ENCODE data around the gene DPM2.
A peak's percentile ranks its signal among the peaks of the same experiment; 100 is the strongest.

Gene DPM2

DNA sequence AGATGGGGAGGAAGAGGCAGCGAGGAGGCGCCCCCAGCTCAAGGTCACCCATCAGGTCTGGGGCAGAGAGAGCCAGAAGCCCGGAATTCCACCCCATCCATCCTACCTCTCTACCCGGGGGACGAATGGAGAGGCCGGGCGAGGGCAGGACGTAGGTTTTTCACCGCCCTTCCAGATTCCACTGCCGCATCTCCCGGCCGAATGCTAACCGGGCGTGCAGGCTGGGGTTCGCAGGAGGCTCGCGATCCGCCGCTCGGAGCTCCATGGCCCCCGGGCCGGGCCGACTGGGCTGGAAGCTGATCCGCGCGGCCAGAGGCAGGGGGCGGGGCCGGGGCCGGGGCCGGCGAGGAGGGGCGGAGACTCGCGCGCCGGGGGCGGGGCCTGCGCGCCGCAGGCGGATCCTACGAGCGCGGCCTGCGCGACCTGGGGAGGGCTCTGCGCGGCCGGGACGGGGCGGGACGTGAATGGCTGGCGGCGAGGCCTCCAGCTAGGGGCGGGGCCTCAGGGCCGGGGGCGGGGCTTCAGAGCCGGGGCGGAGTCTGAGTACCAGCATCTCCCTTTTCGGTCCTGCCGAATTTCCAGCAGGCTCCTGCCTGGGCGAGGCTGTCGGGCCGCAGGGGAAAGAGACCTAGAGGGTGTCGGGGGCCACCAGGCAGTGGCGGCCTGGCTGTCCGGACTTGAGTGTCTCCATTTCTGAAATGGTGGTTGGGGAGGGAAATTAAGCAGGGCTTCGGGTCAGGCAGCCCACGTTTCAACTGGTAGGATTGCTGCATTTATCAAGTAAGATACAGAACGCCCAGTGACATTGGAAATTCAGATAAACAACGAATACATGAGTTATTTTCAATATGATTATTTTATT is 20.7 kb downstream of the DPM2 start, which contains the start of gene ST6GALNAC4:
Gene ST6GALNAC4 (minus strand): TSS at position 322 of the 862 bp plus-strand sequence. CDS start 622 bp downstream, outside the sequence.
- peak; percentile 51 for DNase-seq

DNA sequence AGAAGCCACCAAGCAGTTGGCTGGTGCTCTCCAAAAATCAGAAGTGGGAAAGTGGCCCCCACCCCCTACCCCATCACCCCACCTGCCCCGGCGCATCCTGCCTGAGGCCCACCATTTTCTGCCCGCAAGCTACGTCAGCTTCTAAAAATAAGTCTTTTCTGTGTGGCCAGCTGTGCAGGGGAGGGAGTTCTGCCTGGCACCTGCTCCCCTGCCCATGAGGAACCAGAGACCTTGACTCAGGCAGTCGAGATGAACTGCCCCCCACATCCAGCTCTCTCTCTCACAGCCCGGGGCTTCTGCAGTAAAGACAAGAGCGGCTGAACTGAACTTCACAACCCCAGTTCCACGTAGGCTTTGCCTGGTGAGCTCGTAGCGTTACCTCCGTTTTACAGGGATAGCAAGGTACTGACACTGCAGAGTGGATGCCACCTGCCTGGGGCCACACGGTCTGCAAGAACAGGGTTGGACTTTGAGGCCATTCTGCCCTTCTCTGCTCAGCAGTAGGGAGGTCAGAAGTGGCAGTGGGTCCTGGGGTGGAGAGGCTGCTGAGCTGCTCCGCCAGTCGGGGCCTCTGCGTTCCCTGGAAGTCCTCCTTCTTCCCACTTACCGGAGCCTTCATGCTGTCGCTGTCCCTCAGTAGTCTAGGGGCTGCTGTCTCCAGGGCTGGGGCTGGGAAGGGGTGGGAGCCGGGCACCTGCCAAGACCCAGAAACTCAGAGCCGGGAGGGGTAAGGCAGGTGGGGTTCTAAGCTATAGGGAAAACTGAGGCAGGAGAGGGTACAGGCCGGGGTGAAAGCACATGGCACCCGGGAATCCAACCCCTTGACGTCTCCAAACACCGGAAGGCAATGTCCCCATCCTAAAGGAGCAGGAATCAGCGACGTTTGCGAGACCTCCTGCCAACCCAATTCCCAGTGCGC is 21.6 kb downstream of the DPM2 start:
- no peak for DNase-seq

DNA sequence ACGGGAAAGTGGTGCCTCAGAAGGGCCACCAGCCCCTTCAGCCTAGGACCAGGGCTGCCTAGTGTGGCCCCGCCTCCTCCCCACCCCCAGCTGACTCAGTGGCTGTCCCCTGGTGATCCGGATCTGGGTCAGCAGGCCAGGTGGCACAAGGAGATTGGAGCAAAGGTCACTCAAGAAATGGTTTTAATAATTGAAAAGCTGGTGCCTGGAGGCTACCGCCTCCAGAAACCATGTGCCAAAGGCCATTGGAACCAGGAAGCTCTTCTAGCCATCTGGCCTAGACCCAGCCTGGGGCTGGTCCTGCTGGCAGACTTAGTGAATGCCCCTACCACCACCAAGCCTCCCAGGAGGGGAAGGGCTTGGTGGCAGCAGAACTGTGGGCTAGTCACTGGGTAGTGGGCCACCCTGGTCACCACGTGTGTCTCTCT is 22.3 kb downstream of the DPM2 start:
- no peak for DNase-seq

DNA sequence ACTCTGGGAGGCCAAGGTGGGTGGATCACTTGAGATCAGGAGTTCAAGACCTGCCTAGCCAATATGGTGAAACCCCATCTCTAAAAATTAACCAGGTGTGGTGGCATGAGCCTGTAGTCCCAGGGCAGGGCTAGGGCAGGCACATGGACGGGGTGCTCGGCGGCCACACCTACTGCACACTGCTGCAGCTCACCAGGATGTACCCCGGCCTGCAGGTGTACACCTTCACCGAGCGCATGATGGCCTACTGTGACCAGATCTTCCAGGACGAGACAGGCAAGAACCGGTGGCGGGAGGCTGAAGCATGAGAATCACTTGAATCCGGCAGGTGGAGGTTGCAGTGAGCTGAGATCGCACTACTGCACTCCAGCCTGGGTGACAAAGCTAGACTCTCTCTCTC is 24.0 kb downstream of the DPM2 start:
- DNase-seq, result no peak

DNA sequence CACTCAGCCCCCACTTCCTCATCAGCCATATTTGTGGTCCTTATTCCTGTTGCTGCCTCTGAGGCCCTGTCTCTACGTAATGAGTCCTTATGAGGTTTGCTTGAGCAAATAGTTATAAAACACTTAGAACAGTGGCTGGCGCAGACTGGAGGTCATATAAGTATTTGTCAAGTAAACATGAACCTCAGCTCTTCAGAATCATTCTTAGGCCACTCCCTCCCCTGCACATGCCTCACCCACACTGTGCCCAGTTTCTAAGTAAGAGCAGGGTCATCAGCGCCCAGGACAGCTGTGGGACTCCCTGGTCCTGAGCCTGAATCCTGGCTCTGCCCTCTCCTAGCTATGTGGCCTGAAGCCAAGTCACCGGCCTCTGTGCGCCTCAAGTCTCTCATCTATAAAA is 24.8 kb downstream of the DPM2 start:
- no peak for DNase-seq

DNA sequence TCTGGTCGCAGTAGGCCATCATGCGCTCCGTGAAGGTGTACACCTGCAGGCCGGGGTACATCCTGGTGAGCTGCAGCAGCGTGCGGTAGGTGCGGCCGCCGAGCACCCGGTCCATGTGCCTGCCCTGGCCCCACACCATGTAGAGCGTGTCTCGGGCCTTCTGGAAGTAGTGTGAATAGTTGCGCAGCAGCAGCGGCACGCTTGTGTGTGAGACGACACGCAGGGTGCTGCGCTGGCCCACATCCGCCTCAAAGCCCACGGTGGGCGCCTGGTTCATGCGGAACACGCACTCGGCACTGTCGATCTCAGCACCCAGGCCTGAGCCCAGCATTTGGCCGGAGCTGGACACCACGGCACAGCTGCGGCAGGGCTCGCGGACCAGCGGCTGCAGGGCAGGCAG is 25.4 kb downstream of the DPM2 start:
- no peak for DNase-seq

DNA sequence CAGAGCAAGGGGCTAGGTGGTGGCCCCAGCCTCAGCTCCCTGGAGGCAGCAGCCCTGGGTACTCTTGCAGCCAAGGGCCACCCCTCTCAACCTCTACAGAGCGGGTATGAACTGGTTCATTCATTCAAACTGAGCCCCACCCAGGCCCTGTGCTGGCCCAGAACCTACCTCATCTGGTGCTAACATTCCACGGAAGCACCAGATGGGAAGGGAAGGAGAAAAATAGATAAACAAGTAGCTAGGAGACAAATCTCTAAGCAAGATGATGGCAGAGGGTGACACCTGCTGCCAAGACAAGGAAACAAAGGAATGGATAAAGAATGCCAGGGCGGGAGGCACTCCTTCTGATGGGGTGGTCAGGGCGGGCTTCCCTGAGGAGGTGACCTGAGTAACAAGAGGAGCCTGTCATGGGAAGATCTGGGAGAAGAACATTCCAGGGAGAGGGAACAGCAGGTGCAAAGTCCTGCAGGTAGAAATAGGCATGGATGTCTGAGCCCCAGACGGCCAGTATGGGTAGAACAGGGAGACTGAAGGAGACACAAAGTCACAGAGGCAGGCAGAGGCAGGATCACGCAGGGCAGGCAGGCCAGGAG is 26.9 kb downstream of the DPM2 start:
- DNase-seq, result no peak

DNA sequence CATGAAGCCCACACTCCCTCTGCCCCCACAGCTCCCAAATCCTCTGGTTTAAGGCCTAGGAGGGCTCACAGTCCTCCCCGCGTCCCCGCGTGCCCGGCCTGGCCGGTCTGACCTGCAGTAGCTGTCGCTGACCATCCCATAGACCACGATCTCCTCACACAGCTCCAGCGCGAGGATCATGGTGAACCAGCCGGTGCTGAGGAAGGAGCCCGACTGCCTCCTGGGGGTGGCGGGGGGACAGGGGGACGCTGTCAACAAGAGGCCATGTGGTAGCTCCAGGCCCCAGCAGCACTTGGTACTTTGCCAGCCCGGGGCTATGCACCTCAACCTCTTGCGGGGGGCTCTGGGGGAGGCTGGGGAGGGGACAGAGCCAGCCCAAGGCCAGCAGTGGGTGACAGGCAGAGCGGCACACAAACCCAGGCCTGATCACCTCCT is 27.8 kb downstream of the DPM2 start:
- no peak for DNase-seq

DNA sequence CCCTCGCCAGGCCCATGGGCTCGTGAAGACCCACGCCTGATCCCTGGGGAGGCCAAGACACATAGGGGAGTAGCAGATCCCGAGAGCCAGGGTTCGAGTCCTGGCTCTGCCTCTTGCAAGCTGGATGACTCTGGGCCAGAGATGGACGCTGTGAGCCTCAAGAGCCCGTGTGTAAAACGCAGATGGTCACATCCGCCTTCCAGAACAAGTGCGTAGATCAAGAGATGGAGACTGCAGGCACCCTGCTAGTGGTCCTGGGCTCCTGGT is 29.1 kb downstream of the DPM2 start:
- no peak for DNase-seq

DNA sequence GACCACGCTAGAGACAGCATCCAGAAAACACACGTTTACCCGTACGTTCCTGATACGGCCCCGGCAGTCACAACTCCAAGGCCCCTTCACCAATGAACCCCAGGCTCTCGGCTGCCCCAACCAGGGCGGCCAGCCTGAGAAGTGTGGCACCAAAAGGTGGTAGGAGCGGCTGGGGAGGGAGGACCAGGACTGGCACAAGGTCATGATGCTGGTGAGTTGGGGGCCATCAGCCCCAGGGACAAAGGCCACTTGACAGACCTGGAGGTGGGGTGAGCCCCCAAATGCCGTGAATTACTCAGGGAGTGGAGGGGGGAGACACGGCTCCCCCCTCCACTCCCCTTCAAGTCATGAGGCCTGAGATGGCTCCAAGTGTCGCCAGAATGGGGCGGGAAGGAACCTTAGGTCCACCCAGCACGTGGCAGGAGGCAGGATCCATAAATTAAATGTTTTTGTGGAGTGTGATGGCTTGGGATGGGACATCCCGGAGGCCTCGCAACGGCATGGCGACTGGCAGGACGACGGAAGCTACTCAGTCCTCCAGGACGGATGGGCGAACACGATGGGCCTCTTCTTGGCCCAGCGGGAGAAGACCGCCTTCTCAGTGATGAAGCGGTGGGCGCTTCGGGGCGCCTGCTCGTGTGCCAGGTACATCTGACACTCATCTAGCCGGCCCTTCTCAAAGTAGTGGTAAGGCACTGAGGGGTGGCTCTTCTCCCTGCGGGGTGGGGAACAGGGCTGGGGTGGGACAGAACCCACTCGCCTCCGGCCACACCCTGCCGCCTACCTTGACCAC is 29.6 kb downstream of the DPM2 start:
- DNase-seq, result no peak

DNA sequence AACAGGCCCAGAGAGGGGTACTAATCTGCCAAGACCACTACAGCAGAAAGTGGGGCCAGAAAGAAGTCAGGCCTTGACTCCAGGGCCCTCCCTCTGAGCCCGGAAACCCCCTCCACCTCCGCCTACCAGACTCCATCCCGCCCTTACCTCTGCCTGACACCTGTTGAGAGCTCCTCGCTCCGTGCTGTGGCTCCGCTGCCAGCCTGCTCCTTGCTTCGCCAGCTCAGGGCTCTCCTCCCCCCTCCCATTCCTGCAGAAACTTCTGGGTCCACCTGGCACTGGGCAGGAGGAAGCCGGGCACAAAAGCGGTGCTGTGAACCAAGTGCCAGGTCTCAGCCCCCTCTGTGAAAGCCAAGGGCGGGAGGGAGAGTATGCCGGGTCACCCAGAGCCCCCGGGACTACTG is 31.9 kb downstream of the DPM2 start:
- DNase-seq, result no peak

DNA sequence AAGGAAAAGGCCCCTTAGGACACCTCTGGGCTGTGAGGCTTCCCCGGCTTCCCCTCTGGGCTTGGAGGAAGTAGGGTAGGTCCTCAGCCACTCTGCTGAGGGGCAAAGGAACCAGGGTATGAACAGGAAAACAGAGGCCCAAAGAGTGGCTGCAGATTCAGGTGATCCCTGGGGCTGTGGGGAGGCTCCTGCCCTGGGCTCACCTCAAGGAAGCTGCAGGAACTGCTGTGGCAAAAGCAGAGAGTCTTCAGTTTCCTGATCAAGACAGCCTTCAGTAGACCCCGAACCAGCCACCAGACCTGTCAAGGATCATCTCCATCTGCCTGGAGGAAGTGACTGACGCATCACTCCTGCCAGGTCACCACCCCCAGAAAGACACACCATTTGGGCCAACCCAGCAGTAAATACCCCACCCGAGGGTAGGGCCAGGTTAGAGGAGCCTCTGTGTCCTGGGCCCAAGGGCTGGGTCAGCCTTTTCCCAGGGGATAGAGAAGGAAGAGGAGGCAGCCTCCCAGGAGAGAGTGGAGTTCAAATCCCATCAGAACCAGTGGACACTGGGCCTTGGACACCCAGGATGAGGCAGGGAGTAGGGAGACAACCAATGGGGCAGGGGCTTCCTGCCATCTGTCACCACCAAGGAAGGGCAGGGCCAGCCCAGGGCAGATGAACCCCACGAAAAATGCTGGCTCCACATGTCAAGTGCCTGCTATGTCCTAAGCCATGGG is 32.5 kb downstream of the DPM2 start:
- DNase-seq, result no peak

DNA sequence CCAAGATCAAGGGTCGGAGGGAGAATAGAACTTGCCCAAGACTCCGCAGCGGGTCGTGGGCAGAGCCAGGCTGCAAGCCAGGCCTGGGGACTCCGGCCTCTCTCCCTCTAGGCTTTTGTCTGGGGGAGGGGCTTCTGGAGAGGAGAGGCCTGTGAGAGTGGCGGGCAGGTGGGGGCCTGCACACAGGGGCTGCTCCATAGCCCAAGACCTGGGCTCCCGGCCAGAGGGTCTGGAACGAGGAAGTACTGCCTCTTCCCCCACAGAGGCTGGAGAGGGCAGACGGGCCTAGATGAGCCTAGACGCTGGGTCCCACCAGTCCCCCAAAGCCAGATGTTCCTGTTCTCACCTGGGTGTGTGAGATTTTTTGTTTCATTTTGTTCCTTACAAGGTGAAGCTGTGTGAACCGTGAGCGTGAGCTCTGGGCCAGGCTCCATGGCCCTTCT is 33.1 kb downstream of the DPM2 start:
- no peak for DNase-seq

DNA sequence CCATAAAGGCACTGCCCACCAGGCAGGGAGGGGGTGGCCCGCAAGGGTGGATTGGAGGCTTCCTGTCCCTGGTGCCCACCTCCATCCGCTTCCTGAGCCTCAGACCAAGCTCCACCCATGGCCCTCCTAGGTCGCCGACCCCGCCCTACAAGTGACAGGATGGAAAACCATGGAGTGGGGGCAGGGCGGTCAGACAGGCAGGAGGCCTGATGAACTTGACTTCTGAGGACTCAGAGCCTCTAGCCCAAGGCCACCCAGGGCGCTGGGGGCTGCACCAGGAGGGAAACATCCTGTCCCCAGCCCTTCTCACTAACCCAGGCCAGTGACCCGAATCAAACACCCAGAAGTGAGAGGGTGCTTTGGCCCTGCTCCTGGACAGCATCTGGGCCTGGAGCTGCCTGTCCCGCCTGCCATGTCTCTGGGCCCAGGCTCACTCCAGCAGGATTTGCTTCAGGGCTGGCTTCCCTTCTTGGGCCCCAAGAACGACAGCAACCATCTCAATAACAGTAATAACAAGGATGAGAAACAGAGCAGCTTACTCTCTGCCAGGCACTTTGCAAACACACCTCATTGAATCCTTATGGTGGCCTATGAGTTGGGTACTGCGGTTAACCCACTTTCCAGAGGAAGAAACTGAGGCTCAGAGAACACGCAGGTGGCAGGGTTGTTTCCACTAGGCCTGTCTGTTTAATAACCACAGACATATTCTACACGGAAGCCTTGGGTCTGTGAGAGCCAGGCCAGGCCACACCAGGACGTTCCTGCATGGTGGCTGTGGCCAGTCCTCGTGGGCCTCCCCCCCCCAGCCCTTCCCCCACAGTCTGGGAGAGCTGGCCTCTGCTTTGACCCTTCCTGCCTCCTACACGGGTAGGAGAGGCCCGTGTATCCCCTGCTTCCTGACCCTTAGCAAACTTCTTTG is 33.8 kb downstream of the DPM2 start:
- DNase-seq, result no peak

DNA sequence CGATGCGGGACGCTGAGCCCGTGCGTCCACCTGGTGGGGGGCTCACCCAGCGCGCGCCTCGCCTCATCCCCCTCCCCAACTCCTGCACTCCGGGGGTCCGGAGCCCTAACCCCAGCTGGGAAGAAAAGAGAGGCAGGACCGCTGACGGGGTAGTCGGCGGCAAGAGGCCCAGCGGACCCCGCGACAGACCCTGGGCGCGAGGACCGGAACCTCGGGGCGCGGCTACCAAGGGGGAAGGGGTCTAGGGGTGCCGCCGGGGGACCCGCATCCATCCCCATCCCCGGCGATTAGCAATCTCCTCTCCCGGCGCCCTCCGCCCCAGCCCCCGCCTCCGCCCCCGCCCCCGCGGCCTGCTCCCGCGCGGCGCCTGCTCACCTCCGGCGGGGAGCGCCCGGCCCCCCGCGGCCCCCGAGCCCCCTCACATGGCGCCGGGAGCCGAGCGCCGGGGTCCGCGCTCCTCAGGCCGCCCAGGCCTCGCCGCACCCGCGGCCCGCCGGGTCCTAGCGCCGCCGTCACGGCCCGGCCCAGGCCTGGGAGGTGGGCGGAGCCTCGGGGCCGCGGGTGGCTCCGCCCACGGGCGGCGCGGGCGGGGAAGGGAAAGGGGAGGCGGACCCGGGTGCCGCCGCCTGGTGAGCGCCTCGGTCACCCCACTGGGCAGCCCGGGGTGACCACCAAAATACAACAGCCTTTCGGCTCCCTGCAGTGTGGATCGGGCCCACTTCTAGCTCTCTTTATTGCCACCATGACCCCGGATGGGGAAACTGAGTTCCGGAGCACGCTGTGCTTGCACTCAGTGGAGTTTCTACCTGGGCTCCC is 38.3 kb downstream of the DPM2 start, which contains the start of gene ST6GALNAC6:
Gene ST6GALNAC6 (minus strand): TSS at position 476 of the 816 bp plus-strand sequence. CDS start 1,622 bp downstream, outside the sequence.
- no peak for DNase-seq

DNA sequence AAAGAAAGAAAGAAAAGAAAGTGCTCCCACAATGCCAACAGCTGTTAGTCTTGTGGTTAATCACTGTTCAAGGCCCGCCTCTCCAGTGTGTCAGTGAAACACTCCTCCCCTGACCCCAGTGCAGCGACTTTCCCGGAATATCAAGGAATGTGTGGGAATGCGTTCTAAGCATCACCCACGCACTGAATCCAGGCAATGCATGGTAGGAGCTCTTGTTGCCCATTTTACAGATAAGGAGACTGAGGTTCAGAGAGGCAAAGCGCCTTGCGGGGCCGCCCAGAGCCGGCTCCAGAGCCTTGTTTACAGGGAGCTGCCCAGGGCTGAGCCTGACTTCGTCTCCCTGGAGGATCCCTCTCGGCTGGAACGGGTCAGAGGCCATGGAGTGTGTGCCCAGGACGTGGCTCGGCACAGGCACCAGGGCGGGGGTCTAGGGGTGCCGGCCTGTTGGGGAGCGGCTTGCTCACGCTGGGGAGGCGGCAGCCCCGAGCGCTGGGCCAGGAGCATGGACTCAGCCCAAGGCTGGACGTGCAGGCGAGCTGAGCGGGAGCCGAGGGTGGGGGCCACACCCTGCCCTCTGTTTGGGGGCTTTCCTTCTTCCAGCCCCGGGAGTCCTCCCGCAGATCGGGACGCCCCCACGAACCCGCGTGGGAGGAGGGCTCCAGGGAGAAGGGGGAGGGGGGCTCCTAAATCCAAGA is 39.1 kb downstream of the DPM2 start:
- no peak for DNase-seq

DNA sequence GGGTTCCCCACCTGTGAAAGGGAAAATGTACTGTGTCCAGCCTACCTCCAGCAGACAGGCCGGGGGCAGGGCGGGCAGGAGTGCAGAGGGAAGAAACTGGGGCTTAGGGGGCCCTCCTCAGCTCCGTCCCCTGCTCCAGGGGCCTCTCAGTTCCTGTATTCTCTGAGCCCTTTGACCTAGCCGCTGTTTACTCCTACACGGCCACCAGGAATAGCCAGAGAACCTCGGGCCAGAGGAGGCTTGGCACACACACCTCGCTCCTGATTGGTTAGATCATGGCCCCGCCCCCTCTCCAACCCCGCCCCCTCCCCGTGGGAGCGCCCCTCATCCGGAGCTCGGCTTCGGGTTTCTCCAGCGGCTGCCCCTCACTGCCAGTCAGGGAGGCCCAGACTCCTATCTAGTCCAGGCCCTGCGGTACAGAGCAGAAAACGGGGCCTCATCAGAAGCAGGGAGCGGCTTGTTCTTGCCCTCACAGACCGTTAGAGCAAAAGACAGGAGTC is 40.4 kb downstream of the DPM2 start:
- no peak for DNase-seq

DNA sequence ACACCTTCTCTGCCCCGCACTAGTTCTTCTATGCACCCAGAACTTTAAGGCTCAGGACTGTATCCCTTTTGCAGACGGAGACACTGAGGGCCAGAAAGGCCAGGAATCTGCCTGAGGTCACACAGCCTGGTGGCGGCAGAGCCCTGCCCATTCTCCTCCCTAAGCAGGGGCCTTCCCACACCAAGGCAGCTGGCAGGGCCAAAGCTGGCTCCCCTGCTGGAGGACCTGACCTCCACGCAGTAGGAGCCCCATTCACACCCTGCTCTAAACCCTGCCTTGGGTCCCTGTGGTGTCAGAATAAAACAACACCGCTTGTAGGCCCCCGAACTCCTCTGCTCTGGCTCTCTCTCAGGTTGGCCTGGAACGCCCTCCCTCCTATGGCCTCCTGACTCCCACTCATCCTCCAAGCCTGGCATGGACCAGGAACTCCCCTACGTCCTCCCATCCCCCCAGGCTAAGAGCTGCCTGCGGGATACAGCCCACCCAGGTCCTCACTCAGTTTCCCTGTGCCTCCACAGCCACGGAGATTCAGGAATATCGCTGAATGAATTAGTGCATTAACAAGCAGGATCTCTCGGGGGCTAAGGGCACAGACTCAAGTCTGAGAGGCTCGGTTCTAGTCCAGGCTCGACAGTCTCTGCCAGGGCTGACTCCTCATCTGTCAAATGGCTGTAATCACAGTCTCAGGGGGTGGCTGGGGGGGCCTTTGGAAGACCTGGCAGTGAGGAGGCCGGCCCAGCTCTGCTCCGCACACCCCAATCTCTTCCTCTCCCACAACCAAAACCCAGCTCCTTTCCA is 41.1 kb downstream of the DPM2 start:
- no peak for DNase-seq

Measured in NCI-H1436 treated with DMSO at 0.1 percent for 48 hours (cell line).